ENCODE measurements around the gene GOLGA6L9.
"Not testable (repeated sequence)": the region's sequence is repeated elsewhere in the genome, so short reads cannot be mapped to it uniquely, and the experiment has no call there.

GOLGA6L9 gene, protein sequence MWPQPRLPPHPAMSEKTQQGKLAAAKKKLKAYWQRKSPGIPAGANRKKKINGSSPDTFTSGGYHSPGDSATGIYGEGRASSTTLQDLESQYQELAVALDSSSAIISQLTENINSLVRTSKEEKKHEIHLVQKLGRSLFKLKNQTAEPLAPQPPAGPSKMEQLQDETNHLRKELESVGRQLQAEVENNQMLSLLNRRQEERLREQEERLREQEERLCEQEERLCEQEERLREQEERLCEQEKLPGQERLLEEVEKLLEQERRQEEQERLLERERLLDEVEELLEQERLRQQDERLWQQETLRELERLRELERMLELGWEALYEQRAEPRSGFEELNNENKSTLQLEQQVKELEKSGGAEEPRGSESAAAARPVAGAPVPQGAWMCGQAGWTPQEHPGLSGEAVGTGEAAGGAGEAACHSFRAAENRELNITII

DNA sequence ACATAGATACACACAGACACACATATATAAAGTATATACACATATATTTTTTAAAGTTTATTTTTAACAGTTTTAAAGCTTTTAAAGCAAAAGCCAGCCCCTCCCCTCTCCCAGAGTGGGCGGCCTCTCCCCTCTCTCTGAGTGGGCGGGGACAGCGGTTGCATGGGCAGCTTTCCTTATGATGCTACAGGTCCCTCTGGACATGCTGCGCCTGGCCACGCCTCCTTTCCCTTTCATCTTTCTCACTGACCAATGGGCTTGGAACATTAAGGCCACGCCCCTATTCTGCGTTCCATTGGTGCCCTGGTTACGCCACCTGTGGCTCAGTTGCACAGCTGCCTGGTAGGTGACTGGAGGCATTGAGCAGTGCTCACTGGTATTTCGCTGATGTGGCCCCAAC is at the start of gene GOLGA6L9:
Gene GOLGA6L9, plus strand, starts transcription at position 124 of the 400 bp plus-strand sequence. Its CDS starts 264 bp downstream, at position 388.
- DNase-seq, result not testable (repeated sequence)

DNA sequence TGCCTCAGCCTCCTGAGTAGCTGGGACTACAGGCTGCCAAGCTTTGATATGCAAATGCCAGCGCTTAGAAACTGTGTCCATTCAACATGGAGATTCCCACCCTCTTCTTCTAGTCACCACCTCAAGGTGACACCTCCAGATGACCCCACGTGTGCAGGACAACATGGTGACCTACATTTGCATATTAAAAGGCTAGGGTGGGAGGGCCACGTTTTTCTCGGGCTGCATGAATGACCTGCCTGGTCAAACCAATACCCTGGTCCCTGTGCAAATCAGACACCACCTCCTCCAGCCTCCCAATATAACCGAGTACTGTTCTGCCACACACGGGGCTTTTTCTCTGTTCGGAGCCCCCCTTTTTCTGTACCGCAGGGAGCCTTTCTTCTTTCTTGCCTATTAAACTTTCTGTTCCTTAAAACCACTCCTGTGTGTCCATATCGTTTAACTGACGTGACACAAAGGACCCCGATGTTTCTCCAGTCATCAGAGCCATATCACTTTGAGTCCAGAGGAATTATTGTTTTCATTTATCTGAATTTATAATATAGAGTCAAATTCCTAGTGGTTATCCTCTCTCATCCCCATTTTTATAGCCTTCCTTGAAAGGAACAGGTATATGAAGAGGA is 48.2 kb upstream of the GOLGA6L9 start:
- not testable (repeated sequence) for DNase-seq

DNA sequence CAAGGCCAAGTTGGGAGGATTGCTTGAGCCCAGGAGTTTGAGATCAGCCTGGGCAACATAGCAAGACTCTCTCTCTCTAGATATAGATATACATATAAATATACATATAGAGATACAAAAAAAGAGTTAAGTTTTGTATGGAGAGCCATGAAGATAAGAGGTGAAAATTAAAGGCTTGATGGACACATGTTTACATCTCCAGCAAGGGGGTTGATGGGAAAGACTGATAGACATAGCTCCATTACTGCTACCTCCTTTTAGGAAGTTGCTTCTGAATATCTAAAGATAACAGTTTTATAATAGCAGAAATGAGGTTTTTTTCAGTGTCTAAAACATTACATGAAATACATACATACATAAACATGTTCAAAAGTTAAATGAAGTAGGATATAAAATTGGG is 42.4 kb upstream of the GOLGA6L9 start:
- not testable (repeated sequence) for DNase-seq

DNA sequence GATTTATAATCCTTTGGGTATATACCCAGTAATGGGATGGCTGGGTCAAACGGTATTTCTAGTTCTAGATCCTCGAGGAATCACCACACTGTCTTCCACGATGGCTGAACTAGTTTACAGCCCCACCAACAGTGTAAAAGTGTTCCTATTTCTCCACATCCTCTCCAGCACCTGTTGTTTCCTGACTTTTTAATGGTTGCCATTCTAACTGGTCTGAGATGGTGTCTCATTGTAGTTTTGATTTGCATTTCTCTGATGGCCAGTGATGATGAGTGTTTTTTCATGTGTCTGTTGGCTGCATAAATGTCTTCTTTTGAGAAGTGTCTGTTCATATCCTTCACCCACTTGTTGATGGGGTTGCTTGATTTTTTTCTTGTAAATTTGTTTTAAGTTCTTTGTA is 39.5 kb upstream of the GOLGA6L9 start:
- DNase-seq, result not testable (repeated sequence)

- not testable (repeated sequence) for DNase-seq
Measured at GRCh38 chr15:82392077-82392476, 37.5 kb upstream of the GOLGA6L9 start.

- no peak for DNase-seq
Measured at GRCh38 chr15:82393671-82394070, 35.9 kb upstream of the GOLGA6L9 start.

DNA sequence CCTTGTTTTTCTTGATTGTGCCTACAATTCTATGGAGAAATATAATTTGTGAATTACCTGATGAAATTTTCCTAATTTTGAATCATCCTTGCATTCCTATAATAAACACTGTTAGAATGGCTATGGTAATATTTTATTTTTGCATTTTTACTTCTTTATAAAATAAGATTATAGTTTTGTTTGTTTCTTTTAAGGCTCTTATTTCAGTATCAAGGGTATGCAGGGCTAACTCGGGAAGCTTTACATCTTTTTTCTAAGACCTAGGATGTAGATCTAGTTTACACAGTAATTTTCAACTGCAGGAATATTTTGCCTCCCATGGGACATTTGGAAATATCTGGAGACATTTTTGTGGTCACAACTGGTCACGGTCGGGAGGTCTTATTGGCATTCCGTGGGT is 33.8 kb upstream of the GOLGA6L9 start:
- DNase-seq, result not testable (repeated sequence)

DNA sequence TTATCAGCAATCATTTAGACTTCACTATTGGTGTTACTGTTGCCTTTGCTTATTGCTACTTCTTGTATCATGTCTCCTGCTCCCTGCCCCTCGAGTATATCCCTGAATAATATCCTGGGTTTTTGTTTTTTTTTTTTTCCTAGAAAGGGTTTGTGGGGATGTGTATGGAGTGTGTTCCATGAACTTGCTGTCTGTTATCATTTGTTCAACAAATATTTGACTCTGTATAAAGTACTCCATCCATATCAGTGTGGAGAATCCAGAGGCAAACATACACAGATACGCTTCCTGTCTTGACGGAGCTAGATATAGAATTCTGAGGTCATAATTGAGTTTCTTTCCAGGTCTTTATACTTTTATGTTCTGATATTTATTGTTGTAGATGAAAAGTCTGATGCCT is 31.8 kb upstream of the GOLGA6L9 start:
- no peak for DNase-seq

- DNase-seq, result no peak
Measured at GRCh38 chr15:82398785-82399184, 30.8 kb upstream of the GOLGA6L9 start.

GRCh38 chr15:82399366-82400103 is 30.1 kb upstream of the GOLGA6L9 start:
- DNase-seq, result not testable (repeated sequence)

GRCh38 chr15:82401918-82402317 is 27.7 kb upstream of the GOLGA6L9 start:
- DNase-seq, result not testable (repeated sequence)

DNA sequence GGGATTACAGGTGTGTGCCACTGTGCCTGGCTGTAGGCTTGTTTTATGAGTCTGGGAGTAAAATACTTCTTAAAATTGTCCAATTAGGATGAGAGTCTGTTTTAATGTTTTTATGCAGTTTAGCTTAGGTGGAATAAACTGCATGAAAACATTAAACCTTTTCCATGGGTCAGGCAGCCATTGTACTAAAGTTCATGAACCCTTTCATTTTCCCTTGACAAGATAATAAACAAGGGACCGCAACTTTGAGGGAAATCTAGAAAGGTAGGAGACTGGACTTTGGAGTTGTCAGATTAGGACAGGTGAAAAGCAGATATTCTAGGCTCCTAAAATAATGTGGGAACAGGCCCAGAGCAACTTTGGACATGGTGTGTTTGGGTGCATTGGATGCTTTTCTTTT is 27.3 kb upstream of the GOLGA6L9 start:
- not testable (repeated sequence) for DNase-seq

- DNase-seq, result not testable (repeated sequence)
Measured at GRCh38 chr15:82406211-82406610, 23.4 kb upstream of the GOLGA6L9 start.

- DNase-seq, result not testable (repeated sequence)
Measured at GRCh38 chr15:82410306-82410705, 19.3 kb upstream of the GOLGA6L9 start.

DNA sequence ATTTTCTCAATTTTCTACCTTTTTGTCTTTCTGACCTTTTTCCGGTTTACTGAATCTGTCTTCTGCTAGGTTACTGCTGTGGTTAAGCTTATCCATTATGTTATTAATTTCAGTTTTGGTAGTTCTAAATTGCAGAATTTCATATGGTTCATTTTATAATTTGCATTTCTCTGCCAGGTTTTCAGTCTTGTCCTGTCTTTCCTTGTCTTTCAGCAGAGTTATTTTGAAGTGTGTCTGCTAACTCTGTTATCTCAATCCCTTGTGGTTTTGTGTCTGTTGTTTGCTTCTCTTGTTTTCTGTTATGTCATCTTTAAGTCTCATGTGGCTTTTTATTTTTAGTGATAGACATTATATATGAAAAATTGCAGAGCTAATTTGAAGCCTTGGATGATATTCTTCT is 18.0 kb upstream of the GOLGA6L9 start:
- DNase-seq, result not testable (repeated sequence)

DNA sequence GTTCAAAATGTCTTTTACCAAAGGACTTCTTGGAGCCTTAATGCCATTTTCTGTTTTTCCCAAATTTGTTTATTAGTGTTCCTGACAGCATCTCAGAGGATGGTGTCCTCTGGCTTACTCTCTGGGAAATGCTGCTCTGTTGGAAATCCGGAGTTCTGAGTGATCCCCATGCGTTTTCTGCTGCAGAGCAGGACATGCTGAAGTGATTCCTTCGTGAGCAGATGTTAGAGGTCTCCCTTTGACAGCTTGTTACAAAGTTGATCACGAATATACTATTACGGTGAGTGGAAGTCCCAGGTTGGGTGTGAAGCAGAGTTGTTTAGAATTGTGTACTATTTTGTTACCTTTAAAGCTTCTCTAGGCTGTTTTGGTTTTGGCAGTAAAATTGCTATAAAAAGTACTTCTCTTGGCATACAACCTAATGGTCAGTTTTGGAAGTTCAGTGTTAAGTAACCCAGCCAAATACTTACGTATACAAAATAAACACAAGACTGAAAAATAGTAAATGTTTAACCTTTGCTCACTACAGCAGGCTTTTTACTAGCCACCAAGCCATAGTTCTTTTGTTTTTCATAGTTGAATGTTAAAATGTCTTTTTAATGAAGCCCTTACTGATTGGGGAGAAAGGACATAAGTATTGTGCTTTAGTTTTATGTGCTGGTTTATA is 15.0 kb upstream of the GOLGA6L9 start:
- DNase-seq, result not testable (repeated sequence)

DNA sequence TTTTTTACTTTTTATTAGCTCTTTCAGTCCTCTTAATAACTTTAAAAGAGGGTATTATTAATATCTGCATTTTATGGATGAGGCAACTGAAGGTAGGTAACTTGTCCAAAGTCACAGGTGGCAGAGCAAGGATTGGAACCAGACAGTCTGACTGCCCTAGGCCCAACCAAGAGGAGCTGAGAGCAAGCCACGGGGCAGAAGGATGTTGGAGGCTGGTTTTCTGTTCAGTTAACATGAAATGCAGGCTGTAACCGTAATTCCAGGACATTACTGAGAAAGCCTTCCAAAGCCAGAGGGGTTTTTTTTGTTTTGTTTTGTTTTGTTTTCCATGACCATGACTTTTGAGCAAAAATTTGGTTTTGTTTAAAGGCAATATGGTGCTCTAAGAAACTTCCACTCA is 9.1 kb upstream of the GOLGA6L9 start:
- DNase-seq, result not testable (repeated sequence)

DNA sequence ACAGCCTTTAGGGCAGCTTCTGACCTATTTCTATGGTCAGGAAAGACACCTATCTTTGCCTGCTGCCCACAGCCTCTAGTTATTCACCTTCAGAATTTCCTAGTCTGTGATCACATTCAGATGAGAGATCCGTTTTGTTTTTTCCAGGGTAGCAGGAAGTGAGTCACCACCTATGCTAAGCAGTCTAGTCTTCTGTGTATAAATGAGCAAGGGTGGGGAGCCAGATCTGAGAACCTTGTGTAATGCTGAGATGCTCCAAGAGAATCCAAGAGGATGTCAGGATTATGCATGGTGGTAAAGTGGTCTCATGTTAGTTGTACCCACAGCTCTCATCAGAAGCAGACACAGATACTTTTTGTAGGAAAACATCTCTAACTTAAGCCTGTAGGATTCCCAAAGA is 8.7 kb upstream of the GOLGA6L9 start:
- not testable (repeated sequence) for DNase-seq

DNA sequence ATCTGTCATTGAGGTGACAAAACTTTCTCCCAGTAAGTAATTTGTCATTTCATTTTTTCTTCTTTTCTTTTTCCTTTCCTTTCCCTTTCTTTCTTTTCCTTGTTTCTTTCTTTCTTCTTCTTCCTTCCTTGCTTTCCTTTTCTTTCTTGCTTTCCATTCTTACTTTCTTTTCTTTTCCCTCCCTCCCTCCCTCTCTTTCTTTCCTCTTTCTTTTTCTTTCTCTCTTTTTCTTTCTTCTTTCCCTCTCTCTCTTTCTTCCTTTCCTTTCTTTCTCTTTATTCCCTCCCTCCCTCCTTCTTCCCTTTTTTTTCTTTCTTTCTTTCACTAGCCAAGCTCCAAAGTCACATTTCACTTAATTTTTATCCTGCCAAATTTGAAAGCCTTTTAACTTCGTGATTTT is 2.5 kb upstream of the GOLGA6L9 start:
- DNase-seq, result not testable (repeated sequence)

GRCh38 chr15:82445420-82445819 is 15.8 kb downstream of the GOLGA6L9 start:
- DNase-seq, result not testable (repeated sequence)

GRCh38 chr15:82457336-82457735 is 27.7 kb downstream of the GOLGA6L9 start:
- not testable (repeated sequence) for DNase-seq

- DNase-seq, result not testable (repeated sequence)
Measured at GRCh38 chr15:82465629-82466028, 36.0 kb downstream of the GOLGA6L9 start.

DNA sequence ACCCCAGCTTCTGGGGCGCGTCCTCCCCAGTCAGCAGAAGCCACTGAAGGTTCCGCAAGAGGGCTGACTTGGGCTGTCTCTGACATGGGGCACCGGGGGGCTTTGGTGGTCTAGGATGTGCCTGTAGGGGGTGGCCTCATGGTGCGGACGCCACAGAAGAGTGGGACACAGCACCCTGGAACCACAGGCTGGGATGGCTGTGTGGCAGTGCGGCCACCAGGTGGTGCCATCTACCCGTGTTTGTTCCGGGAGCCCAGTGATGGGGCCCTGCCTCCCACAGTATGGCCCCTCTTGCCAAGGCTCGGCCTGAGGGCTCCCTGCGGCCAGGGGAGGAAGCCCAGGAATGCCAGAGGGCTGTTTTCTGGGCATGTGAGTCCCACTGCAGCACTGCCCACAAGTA is 38.6 kb downstream of the GOLGA6L9 start:
- not testable (repeated sequence) for DNase-seq
